Testis (tissue), 2 donors: ENCODE data around the gene SLC47A1.

Source experiments
- CTCF ChIP-seq, 3 experiments: fragments of 450-650 bp in 2 of 3; fragments of 200-600 bp in 1 of 3; sonication (generic) in 1 of 3; IDR thresholded peaks; one replicate each; pipeline ENCODE4 v1.5.1; 2016 to 2019; ENCODE audit warnings: antibody characterized with exemption in 3 of 3, mild to moderate bottlenecking in 2 of 3, moderate library complexity in 1 of 3
- POLR2A ChIP-seq: fragments of 450-650 bp; IDR thresholded peaks from one replicate; pipeline ENCODE4 v1.6.1; 2017; ENCODE audit warnings: antibody characterized with exemption, mild to moderate bottlenecking, moderate library complexity

DNA sequence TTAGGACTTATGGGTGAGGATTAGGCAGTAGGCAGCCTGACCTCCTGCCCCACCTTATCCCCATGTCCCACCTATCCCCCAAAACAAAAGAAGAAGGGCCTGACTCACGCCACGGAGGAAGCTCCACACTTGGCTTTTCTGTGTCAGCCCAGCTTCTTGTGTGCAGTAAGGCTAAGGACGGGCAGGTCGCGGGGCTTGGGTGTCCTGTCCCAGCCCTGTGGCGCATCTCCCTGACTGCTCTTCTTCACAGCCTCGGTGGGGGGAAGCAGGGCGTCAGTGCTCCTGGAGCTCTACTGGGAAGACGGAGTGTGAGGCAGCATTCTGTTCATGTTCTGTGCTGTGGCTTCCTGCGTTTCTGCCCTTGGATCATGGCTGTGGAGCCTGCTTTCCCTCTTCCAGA is 80.3 kb downstream of the SLC47A1 start:
- TF ChIP-seq CTCF (IDR thresholded peaks at IDR 0.05) (no peak), POLR2A (no peak)
